Endodermal cell (in vitro differentiated cells): Measurements from ENCODE around the gene SLX4IP. TPM values are rescaled to one million over a fixed set of nuclear protein-coding genes. Genes with fewer than 3 reads are reported as not detected.
A peak's percentile ranks its signal among the peaks of the same experiment; 100 is the strongest.

Experiments
- DNase-seq: peaks from one replicate; pipeline ENCODE4 v3.0.0-alpha.2; 2017
- H3K27ac ChIP-seq: 2 replicates; pipeline ENCODE4 v1.5.1; 2013; ENCODE audit warnings: mild to moderate bottlenecking, low read depth, low read length, moderate library complexity
- H3K27me3 ChIP-seq: 2 replicates; pipeline ENCODE4 v1.6.1; 2013; ENCODE audit warnings: mild to moderate bottlenecking, low read length, moderate library complexity; ENCODE audit not compliant: insufficient read depth, control insufficient read depth, poor library complexity, severe bottlenecking
- H3K36me3 ChIP-seq: 2 replicates; pipeline ENCODE4 v1.7.0; 2013; ENCODE audit warnings: mild to moderate bottlenecking, low read length, moderate library complexity; ENCODE audit not compliant: control insufficient read depth, insufficient read depth
- H3K4me1 ChIP-seq: one replicate; pipeline ENCODE4 v1.7.0; 2013; ENCODE audit warnings: low read length; ENCODE audit not compliant: control insufficient read depth, insufficient read depth
- H3K4me3 ChIP-seq: 2 replicates; pipeline ENCODE4 v1.5.1; 2013; ENCODE audit warnings: mild to moderate bottlenecking, low read length, moderate library complexity
- H3K9ac ChIP-seq: 2 replicates; pipeline ENCODE4 v1.6.1; 2013; ENCODE audit warnings: mild to moderate bottlenecking, low read length, moderate library complexity; ENCODE audit not compliant: poor library complexity, severe bottlenecking; ENCODE audit errors: extremely low read depth
- H3K9me3 ChIP-seq: 2 replicates; pipeline ENCODE4 v1.6.1; 2013; ENCODE audit warnings: mild to moderate bottlenecking, low read length, moderate library complexity; ENCODE audit not compliant: control insufficient read depth
- H3K27ac Mint-ChIP-seq: 2 replicates; pipeline ENCODE4 v1.8.0; 2020; ENCODE audit warnings: mixed read lengths
- H3K27me3 Mint-ChIP-seq: 2 replicates; pipeline ENCODE4 v1.8.0; 2021; ENCODE audit warnings: mild to moderate bottlenecking, mixed read lengths; ENCODE audit not compliant: insufficient read depth
- H3K36me3 Mint-ChIP-seq: 2 replicates; pipeline ENCODE4 v1.8.0; 2020; ENCODE audit warnings: low read depth, mixed read lengths
- H3K4me1 Mint-ChIP-seq: 2 replicates; pipeline ENCODE4 v1.8.0; 2020; ENCODE audit warnings: mixed read lengths
- H3K4me3 Mint-ChIP-seq: 2 replicates; pipeline ENCODE4 v1.8.0; 2020; ENCODE audit warnings: mild to moderate bottlenecking, moderate library complexity, mixed read lengths
- H3K9me3 Mint-ChIP-seq: 2 replicates; pipeline ENCODE4 v1.8.0; 2020; ENCODE audit warnings: mild to moderate bottlenecking, mixed read lengths
- CTCF ChIP-seq: fragments of 200-600 bp; sonication (generic); conservative IDR thresholded peaks from 2 replicates; pipeline ENCODE4 v1.5.0; 2021; ENCODE audit warnings: antibody characterized with exemption, mild to moderate bottlenecking
- WGBS, 2 experiments: methylation state at CpG; one replicate each; pipeline versions ENCODE4 v1.1.5 to v1.1.7; 2013; ENCODE audit warnings: missing lambda C conversion rate in 2 of 2, mixed read lengths in 1 of 2; ENCODE audit not compliant: insufficient coverage in 1 of 2, insufficient read length in 1 of 2; 5-methylcytosine and 5-hydroxymethylcytosine counted together
- total RNA-seq, 2 donors: library from RNA; stranded (reverse); fragmentation: NEBNext Ultra II Directional in 1 of 2; extraction: Animal tissue kit (Norgen Biotek cat#: 25700) in 1 of 2; gene quantifications; 2 replicates in 1 of 2; 3 replicates in 1 of 2; pipeline ENCODE4 v1.2.1, GENCODE V29; 2021

The SLX4IP gene
- total RNA-seq, 2 donors from 2014 or later = 9.2 to 9.5 TPM

DNA sequence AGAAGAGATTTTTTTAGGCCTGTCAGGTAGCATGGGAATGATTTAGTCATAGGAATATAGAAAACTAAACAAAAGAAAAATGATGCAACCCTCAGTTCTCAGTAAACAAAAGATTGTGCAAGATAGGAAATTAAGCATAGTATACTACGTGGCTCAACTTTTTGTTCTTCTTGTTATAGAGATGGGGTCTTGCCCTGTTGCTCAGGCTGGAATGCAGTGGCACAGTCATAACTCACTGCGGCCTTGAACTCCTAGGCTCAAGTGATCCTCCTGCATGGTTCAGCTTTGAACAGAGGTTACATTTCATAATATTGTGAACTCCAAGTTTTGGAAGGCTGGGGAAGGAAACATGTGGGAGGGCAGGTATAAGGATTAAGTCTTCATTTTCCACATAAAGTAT lies 28.5 kb downstream of the SLX4IP start:
- Mint-ChIP-seq H3K36me3 (peaks cover 22% of the 10 kb centered on the region), H3K27me3 (no peaks in the 10 kb centered on the region), H3K4me1 (peaks cover 26% of the 10 kb centered on the region), H3K9me3 (peaks cover 15% of the 10 kb centered on the region), H3K27ac (no peak overlapping the region), H3K4me3 (no peak overlapping the region)
- H3K36me3 ChIP-seq = no peaks in the 10 kb centered on the region
- H3K9me3 ChIP-seq = peaks cover 10% of the 10 kb centered on the region
- H3K27ac ChIP-seq = no peak overlapping the region
- no peak overlapping the region for H3K9ac ChIP-seq
- TF ChIP-seq CTCF = no peak
- peaks cover 14% of the 10 kb centered on the region for H3K4me1 ChIP-seq
- no peak for DNase-seq
- no peaks in the 10 kb centered on the region for H3K27me3 ChIP-seq
- no peak overlapping the region for H3K4me3 ChIP-seq
- WGBS, 2 experiments = 96 to 100% methylated on average over 1 to 2 of the region's 2 CpGs

GRCh38 chr20:10465135-10465534 lies 30.0 kb downstream of the SLX4IP start:
- peaks cover 37% of the 10 kb centered on the region for H3K4me1 Mint-ChIP-seq
- peaks cover 18% of the 10 kb centered on the region for H3K4me1 ChIP-seq
- 89 to 100% methylated on average over 1 to 3 of the region's 3 CpGs for WGBS, 2 experiments
- no peak for TF ChIP-seq CTCF
- H3K27ac ChIP-seq = peak overlapping the region; percentile 17
- DNase-seq = no peak
- H3K4me3 ChIP-seq = no peak overlapping the region
- peaks cover 15% of the 10 kb centered on the region for H3K9me3 Mint-ChIP-seq
- H3K9ac ChIP-seq = no peak overlapping the region
- no peaks in the 10 kb centered on the region for H3K36me3 ChIP-seq
- no peaks in the 10 kb centered on the region for H3K27me3 Mint-ChIP-seq
- no peak overlapping the region for H3K4me3 Mint-ChIP-seq
- no peaks in the 10 kb centered on the region for H3K27me3 ChIP-seq
- H3K27ac Mint-ChIP-seq = no peak overlapping the region
- peaks cover 17% of the 10 kb centered on the region for H3K36me3 Mint-ChIP-seq
- H3K9me3 ChIP-seq = peaks cover 10% of the 10 kb centered on the region

- no peak overlapping the region for H3K4me3 ChIP-seq
- Mint-ChIP-seq H3K36me3 (peaks cover 17% of the 10 kb centered on the region), H3K9me3 (peaks cover 15% of the 10 kb centered on the region), H3K4me1 (peaks cover 44% of the 10 kb centered on the region), H3K4me3 (peak overlapping the region; percentile 18), H3K27ac (peak overlapping the region; percentile 91), H3K27me3 (no peaks in the 10 kb centered on the region)
- TF ChIP-seq CTCF = peak; percentile 40
- peak overlapping the region; percentile 6 for H3K9ac ChIP-seq
- no peaks in the 10 kb centered on the region for H3K36me3 ChIP-seq
- peak overlapping the region; percentile 86 for H3K27ac ChIP-seq
- peak; percentile 81 for DNase-seq
- H3K27me3 ChIP-seq = no peaks in the 10 kb centered on the region
- H3K4me1 ChIP-seq = peaks cover 26% of the 10 kb centered on the region
- peaks cover 10% of the 10 kb centered on the region for H3K9me3 ChIP-seq
- WGBS, 2 experiments = 10 to 17% methylated on average over 3 to 4 of the region's 4 CpGs
These were observed 31.2 kb downstream of the SLX4IP start for GRCh38 chr20:10466325-10466724.
